ENCODE measurements around the gene USP22.

USP22 gene

GRCh38 chr17:21019976-21020586, 22.7 kb downstream of the USP22 start:
- DNase-seq, result peak; percentile 54

- DNase-seq, result no peak
Measured at GRCh38 chr17:21018894-21019293, 23.9 kb downstream of the USP22 start.

GRCh38 chr17:21017861-21018260, 24.9 kb downstream of the USP22 start:
- no peak for DNase-seq

GRCh38 chr17:21017256-21017655, 25.6 kb downstream of the USP22 start:
- no peak for DNase-seq

GRCh38 chr17:21016826-21017225, 26.0 kb downstream of the USP22 start:
- no peak for DNase-seq

- DNase-seq, result no peak
Measured at GRCh38 chr17:21015564-21015963, 27.2 kb downstream of the USP22 start.

GRCh38 chr17:21014498-21014897, 28.3 kb downstream of the USP22 start:
- no peak for DNase-seq

- DNase-seq, result no peak
Measured at GRCh38 chr17:21013983-21014382, 28.8 kb downstream of the USP22 start.

- DNase-seq, result no peak
Measured at GRCh38 chr17:21012736-21013135, 30.1 kb downstream of the USP22 start.

GRCh38 chr17:21010705-21011596, 31.9 kb downstream of the USP22 start:
- DNase-seq, result no peak

- no peak for DNase-seq
Measured at GRCh38 chr17:21008992-21009671, 33.7 kb downstream of the USP22 start.

GRCh38 chr17:21008160-21008915, 34.5 kb downstream of the USP22 start:
- no peak for DNase-seq

- DNase-seq, result no peak
Measured at GRCh38 chr17:21007646-21008045, 35.2 kb downstream of the USP22 start.

GRCh38 chr17:21005803-21006202, 37.0 kb downstream of the USP22 start:
- DNase-seq, result no peak

- no peak for DNase-seq
Measured at GRCh38 chr17:21005367-21005766, 37.4 kb downstream of the USP22 start.

GRCh38 chr17:21004016-21004930, 38.5 kb downstream of the USP22 start:
- DNase-seq, result no peak

GRCh38 chr17:21003007-21003621, 39.7 kb downstream of the USP22 start:
- DNase-seq, result no peak

GRCh38 chr17:21002309-21003006, 40.4 kb downstream of the USP22 start:
- no peak for DNase-seq

GRCh38 chr17:21001813-21002221, 41.0 kb downstream of the USP22 start:
- DNase-seq, result no peak

GRCh38 chr17:21001111-21001812, 41.5 kb downstream of the USP22 start:
- DNase-seq, result no peak
